Activated CD8-positive, alpha-beta memory T cell treated with anti-CD3 and anti-CD28 coated beads, Interleukin-2, amount 50 U/mL, for 24 hours (primary cell): Measurements from ENCODE around the gene NOL7.

ENCODE experiments used
- DNase-seq: peaks from one replicate; pipeline ENCODE4 v3.0.0-alpha.2; 2020; ENCODE audit errors: extremely low read depth

Gene NOL7

DNA sequence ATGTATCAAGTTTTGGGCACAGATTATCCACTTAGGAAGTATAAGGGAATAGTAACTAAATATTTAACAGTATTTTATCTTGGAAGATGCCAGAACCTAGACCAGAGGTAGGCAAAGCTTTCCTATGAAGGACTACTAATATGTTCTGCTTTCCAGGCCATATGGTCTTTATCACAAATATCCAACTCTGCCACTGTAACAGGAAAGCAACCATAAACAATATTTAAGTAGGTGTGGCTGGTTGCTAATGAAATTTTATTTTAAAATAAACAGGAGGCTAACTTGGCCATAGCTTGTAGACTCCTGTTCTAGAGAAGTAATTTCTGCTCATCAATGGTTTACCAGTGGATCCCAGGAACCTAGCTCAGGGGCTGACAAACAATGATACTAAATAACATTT is 39.4 kb downstream of the NOL7 start:
- DNase-seq: no peak

DNA sequence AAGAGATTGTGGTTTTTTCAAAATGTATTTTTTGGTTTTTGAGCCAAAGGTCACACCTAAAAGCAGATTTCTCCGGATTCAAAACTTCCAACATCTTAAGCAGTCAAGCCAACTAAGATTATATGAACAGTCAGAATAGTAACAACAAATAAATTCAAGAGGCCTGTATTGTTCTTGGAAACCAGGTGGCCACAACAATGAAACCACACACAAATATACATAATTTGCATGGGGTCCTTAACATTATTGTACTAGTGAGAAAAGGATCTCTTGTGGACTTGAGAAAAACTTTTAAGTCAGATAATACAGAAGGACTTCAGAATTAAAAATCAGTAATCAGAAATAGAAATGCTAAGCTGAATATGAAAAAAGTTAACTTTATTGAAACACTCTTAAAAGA is 40.6 kb downstream of the NOL7 start:
- no peak for DNase-seq

DNA sequence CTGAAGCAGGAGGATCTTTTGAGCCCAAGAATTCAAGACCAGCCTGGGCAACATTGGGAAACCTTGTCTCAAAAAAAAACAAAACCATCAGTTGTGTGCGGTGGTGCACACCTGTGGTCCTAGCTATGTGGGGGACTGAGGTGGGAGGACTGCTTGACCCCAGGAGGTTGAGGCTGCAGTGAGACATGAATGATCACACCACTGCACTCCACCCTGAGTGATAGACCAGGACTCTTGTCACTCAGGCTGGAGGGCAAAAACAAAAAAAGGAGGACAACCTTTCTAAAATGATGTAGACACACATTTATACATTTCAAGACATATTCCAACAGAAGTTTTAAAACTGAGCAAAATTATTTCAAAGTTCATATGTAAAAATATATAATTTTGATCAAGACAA is 45.1 kb downstream of the NOL7 start:
- DNase-seq: no peak

DNA sequence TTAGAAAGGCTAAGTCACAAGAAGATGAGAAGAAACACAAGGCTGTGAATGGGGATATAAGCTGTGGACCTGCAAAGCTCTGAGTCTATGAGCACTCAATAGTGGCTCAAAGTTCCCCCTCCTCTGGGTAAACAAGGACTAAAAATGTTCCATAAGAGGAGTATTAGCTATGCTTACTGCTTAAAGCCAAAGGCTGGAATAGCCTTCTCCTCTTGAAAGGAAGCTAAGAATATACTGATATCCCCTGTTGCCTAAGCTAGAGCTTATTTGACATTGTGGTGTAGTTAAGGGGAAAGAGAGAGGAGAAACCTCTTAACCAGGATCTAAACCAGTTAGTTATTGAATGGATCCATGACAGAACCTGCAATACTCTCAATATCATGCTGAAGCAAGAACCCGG is 45.8 kb downstream of the NOL7 start:
- DNase-seq: no peak

DNA sequence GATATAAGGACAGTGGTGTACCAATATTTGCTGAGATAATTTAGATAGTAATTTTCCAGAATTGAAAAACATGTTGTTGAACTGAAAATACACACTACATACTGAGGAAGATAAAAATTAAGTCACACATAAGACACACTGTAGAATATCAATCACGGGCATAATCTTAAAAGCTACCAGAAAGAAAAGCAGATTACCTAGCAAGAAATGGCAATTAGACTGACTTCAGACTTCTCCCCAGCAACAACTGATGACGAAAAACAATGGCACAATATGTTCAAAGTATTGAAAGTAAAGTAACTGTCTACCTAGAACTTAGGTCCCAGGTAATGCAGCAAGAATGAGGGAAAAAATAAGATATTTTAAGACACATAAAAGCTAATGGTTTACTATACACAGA is 46.5 kb downstream of the NOL7 start:
- no peak for DNase-seq

DNA sequence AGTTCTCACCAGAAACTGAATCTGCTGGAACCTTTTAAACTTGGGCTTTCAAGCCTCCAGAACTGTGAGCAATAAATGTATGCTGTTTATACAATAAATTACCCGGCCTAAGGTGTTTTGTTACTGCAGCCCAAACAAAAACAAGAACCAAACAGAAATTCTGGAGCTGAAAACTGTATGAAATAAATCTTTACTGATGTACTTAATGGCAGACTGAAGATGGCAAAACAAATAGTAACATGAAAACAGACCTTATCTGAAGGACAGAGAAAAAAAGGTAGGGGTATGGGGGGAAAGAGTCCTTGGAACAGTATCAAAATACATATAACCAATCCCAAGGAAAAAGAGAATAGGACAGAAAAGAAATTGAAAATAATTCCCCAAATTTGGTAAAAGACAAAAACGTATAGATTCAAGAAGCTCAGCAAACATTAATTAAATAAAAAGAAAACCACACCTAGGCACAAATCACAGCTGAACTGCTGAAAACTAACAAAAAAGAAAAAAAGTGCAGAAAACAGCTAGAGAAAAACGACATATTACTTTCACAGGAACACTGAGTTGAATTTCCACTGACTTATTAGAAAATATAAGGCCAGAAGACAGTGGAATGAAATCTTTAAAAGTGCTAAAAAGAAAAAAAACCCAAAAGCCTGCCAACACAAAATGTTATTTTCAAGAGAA is 47.7 kb downstream of the NOL7 start:
- DNase-seq: no peak

DNA sequence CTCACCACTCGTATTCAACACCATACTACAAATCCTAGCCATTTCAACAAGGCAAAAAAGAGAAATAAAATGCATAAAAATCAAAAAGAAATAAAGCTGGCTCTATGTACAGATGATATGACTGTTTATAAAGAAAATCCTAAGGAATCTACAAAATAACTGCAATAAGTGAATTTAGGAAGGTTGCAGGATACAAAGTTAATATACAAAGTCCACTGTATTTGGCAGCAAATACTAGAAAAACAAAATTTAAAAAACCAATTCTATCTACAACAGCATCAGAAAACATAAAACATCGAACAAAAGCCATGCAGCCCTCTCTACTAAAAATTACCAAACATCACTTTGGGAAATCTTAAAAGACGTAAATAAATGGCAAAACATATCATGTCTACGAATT is 48.9 kb downstream of the NOL7 start:
- DNase-seq: no peak

DNA sequence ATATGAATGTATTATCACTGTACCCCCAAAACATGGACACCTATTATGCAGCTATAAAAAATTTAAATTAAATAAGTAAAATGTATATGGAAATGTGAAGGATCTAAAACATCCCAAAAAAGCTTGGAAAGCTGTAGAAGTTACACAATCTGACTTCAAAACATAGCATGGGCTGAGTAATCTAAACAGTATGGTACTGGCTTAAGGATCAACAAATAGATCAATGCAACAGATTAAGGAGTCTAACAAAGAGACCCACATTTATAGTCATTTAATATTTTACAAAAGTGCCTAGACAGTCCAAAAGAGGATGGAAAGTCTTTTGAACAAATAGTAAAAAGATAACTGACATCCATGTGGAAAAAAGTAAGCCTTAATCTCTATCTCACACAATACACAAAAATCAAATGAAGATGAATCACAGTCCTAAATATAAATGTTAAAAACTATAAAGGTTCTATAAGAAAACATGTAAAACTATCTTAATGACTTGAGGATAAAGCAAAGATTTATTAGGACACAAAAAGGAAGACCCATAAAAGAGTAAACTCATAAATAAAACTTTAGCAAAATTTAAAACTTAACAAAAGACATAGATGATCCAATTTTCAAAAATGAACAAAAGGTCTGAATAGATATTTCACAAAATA is 49.7 kb downstream of the NOL7 start:
- DNase-seq: no peak

DNA sequence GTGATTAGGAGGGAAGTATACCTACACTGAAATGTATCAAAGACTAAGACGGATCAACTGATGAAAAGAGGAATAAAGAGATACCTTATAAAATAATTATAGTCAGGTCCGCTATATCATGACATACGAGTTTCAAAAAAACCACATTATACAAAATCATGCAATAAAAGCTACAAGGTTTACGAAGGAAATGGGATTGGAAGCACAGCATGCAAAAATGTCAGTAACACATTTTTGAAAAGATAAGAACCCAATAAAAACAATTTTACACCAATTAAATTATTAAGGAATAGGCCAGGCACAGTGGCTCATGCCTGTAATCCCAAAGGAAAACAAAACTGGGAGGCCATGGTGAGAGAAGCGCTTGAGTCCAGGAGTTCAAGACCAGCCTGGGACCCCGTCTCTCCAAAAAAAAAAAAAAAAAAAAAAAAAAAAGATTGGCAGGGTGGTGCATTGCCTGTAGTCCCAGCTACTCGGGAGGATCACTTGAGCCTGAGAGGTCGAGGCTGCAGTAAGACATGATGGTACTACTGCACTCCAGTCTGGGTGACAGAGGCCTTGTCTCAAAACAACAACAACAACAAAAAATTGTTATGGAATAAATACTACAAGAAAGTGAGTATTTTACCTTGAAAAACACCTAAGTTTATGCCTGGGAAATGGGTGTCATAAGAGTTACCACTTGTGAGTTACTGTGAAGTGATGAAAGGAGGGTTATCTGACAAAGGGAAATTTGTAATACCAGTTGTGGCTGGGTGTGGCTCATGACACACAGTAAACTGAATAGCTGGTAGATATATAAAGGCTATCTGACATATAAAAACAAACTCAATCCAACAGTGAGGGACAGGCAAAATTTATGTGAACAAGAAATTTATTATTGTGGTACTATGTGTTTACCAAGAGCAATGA is 51.3 kb downstream of the NOL7 start:
- no peak for DNase-seq

DNA sequence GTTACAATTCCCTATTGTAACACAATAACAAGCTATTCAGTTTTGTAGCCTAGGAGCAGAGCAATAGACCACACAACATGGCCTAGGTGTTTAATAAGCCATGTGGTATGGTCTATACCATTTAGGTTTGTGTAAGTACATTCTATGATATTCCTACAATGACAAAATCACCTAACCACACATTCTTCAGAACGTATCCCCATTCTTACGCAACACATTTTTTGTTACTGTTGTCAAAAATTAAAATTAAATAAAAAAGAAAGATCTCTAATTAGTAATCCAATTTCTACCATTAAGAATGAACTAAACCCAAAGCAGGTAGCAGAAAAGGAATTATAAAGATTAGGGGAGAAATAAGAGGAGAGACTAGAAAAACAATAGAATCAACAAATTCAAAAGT is 52.5 kb downstream of the NOL7 start:
- DNase-seq: no peak

DNA sequence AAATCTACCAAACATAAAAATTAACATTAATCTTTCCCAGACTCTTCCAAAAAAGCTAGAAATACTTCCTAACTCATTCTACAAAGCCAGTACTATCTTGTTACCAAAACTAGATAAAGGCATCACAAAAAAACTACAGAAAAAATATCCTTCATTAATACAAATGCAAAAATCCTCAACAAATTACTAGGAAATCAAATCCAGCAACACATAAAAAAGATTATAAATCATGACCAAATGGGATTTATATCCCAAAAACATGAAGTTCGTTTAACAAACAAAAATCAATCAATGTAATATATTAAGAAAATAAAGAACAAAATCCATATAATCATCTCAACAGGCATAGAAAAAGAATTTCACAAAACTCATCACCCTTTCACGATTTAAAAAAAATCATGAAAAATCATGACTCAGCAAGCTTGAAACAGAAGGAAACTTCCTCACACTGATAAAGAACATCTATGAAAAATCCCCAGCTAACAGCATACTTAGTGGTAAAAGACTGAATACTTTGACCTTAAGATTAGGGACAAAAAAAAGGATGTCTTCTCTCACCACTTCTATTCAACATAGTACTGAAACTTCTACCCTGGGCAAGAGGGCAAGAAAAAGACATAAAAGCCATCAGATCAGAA is 53.3 kb downstream of the NOL7 start:
- no peak for DNase-seq

DNA sequence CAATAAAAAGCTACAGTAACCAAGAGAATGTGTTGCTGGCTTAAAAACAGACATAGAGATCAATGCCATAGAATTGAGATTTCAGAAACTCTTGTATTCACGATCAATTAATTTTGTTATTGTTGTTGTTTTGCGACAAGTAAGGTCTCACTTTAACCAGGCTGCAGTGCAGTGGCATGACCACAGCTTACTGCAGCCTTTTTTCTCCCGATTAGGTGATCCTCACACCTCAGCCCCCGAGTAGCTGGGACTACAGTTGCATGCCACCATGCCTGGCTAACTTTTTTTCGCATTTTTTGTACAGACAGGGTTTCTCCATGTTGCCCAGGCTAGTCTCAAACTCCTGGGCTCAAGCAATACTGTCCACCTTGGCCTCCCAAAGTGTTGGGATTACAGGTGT is 54.3 kb downstream of the NOL7 start:
- DNase-seq: no peak
